Neural crest cell (in vitro differentiated cells): ENCODE results near the gene KMT2E. TPM values are rescaled to one million over a fixed set of nuclear protein-coding genes. Genes with fewer than 3 reads are reported as not detected.

ENCODE experiments used
- DNase-seq: peaks from one replicate; pipeline ENCODE4 v3.0.0; 2021; ENCODE audit warnings: low read depth, mixed read lengths, low spot score
- H3K27ac Mint-ChIP-seq: one replicate; pipeline ENCODE4 v1.8.0; 2021; ENCODE audit warnings: mild to moderate bottlenecking, mixed read lengths; ENCODE audit not compliant: unreplicated experiment
- H3K27me3 Mint-ChIP-seq: 2 replicates; pipeline ENCODE4 v1.8.0; 2021; ENCODE audit warnings: low read depth, mild to moderate bottlenecking, mixed read lengths
- H3K36me3 Mint-ChIP-seq: 2 replicates; pipeline ENCODE4 v1.8.0; 2021; ENCODE audit warnings: low read depth, mild to moderate bottlenecking, mixed read lengths
- H3K4me1 Mint-ChIP-seq: 2 replicates; pipeline ENCODE4 v1.8.0; 2021; ENCODE audit warnings: mixed read lengths
- H3K4me3 Mint-ChIP-seq: one replicate; pipeline ENCODE4 v1.8.0; 2021; ENCODE audit warnings: mild to moderate bottlenecking, mixed read lengths
- H3K9me3 Mint-ChIP-seq: 2 replicates; pipeline ENCODE4 v1.8.0; 2021; ENCODE audit warnings: mixed read lengths
- CTCF ChIP-seq: fragments of 200-600 bp; sonication (generic); conservative IDR thresholded peaks from 2 replicates; pipeline ENCODE4 v1.5.0; 2021; ENCODE audit warnings: antibody characterized with exemption, mild to moderate bottlenecking
- total RNA-seq: library from RNA; stranded (reverse); gene quantifications from 2 replicates; pipeline ENCODE4 v1.2.1, GENCODE V29; 2021

Gene KMT2E
- total RNA-seq, 1 donor from 2014 or later: 75.5 TPM

GRCh38 chr7:105161366-105161765 lies 147.4 kb downstream of the KMT2E start:
- no peak for TF ChIP-seq CTCF
- Mint-ChIP-seq H3K36me3 (peaks cover 29% of the 10 kb centered on the region), H3K27me3 (no peaks in the 10 kb centered on the region), H3K9me3 (no peaks in the 10 kb centered on the region), H3K27ac (no peak overlapping the region), H3K4me3 (no peak overlapping the region), H3K4me1 (no peaks in the 10 kb centered on the region)
- no peak for DNase-seq
